Erythroblast (primary cell): ENCODE measurements around the gene ISY1.
"Not testable (repeated sequence)": the region's sequence is repeated elsewhere in the genome, so short reads cannot be mapped to it uniquely, and the experiment has no call there.

Experiments
- GATA1 ChIP-seq: IDR thresholded peaks from 2 replicates; pipeline ENCODE4 v1.6.1; 2011; ENCODE audit warnings: low read depth, mild to moderate bottlenecking, control low read depth, low read length, moderate library complexity
- POLR2A ChIP-seq: IDR thresholded peaks from 2 replicates; pipeline ENCODE4 v1.6.1; 2011; ENCODE audit warnings: mild to moderate bottlenecking, low read length

GRCh38 chr3:129184784-129185542 is 24.1 kb upstream of the ISY1 start:
- TF ChIP-seq POLR2A, GATA1: not testable (repeated sequence)
